ENCODE measurements around the gene PDE11A. TPM values are rescaled to one million over a fixed set of nuclear protein-coding genes. Genes with fewer than 3 reads are reported as not detected.
"Not testable (repeated sequence)": the region's sequence is repeated elsewhere in the genome, so short reads cannot be mapped to it uniquely, and the experiment has no call there.

Gene PDE11A
- total RNA-seq, 2 donors from 2014 or later = 2.6 to 3.2 TPM

GRCh38 chr2:178066324-178066723, 6.3 kb downstream of the PDE11A start:
- H3K4me3 ChIP-seq = no peak overlapping the region
- no peak overlapping the region for H3K9ac ChIP-seq (ENCODE audit: low read depth in 2 of 2, low read length in 2 of 2)
- intact Hi-C loops (cut with DNase I) = no loop called here
- no peaks in the 10 kb centered on the region for H3K36me3 ChIP-seq
- no peak overlapping the region for H3K27ac ChIP-seq
- TF ChIP-seq CTCF (IDR thresholded peaks at IDR 0.05) = no peak
- no peaks in the 10 kb centered on the region for H3K27me3 ChIP-seq
- H3K4me1 ChIP-seq = no peaks in the 10 kb centered on the region
- DNase-seq = no peak
- H3K9me3 ChIP-seq = no peaks in the 10 kb centered on the region

DNA sequence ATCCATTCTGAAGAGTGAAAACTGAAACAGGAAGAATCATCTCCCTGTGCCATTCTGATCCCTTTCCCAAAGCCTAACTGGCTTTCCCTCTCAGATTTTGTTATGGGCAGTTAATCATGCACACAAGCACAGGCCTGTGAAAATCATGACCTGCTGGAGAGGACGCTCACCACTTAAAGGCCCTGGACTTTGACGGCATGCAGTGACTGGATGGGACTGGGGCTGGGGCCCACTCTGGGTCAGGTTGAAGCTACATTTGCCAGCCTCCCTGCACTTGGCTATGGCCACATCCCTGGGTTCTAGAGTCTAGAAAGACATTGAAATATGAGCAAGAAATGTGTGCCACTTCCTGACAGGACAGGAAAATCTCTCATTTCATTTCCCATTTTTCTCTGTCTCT, 12.9 kb downstream of the PDE11A start:
- Histone ChIP-seq H3K27me3 (no peaks in the 10 kb centered on the region), H3K4me1 (no peaks in the 10 kb centered on the region), H3K4me3 (no peak overlapping the region), H3K27ac (no peak overlapping the region), H3K36me3 (no peaks in the 10 kb centered on the region), H3K9me3 (no peaks in the 10 kb centered on the region), H3K9ac (ENCODE audit: low read depth in 2 of 2, low read length in 2 of 2) (no peak overlapping the region)
- TF ChIP-seq CTCF (IDR thresholded peaks at IDR 0.05) = no peak
- DNase-seq = no peak
- intact Hi-C loops (cut with DNase I) = no loop called here

DNA sequence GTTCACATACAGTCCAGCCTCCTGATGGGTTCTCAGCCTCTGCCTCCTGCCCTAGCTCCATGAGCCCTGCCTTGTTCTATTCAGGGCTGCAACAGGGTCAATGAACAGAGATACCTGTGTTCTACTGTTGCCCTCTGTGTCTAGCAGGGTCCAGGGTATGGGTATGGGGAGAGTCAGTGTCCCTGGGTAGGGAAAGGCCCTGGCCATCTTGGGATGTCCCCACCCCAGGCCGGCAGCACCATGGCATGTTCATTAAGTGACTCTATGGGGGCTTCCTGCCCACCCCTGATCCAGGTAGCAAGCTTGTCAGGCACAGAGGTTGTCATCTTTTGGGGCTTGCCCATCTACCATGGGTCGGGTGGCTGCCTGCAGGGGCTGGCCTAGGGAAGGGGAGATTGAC, 13.5 kb downstream of the PDE11A start:
- Histone ChIP-seq H3K4me1 (no peaks in the 10 kb centered on the region), H3K27me3 (no peaks in the 10 kb centered on the region), H3K27ac (no peak overlapping the region), H3K9me3 (no peaks in the 10 kb centered on the region), H3K9ac (ENCODE audit: low read depth in 2 of 2, low read length in 2 of 2) (no peak overlapping the region), H3K4me3 (no peak overlapping the region), H3K36me3 (no peaks in the 10 kb centered on the region)
- DNase-seq = no peak
- intact Hi-C loops (cut with DNase I) = no loop called here
- no peak for TF ChIP-seq CTCF (IDR thresholded peaks at IDR 0.05)

- Histone ChIP-seq H3K27me3 (no peaks in the 10 kb centered on the region), H3K36me3 (no peaks in the 10 kb centered on the region), H3K4me1 (no peaks in the 10 kb centered on the region), H3K9me3 (no peaks in the 10 kb centered on the region), H3K4me3 (no peak overlapping the region), H3K27ac (no peak overlapping the region), H3K9ac (ENCODE audit: low read depth in 2 of 2, low read length in 2 of 2) (no peak overlapping the region)
- no peak for DNase-seq
- TF ChIP-seq CTCF (IDR thresholded peaks at IDR 0.05) = no peak
- intact Hi-C loops (cut with DNase I) = no loop called here
Observed at GRCh38 chr2:178057179-178057680, 15.3 kb downstream of the PDE11A start.

DNA sequence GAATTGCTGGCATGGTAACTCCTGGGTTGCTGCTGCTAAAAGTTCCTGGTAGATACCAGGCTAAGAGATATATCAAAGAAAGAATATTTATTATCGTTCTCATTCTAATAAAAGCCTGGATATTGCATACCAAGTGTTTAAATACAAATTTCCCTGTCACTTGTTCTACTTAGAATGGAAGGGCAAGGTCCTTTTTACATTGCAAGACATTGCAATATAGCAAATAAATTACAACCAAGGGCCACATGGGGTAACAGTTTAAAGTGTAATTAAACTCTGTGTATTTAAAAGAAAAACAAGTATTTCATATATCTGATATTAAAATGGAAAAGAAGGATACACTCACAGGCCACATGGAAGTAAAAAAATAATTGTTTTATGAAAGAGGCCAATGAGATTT, 16.2 kb downstream of the PDE11A start:
- H3K27ac ChIP-seq = no peak overlapping the region
- no peaks in the 10 kb centered on the region for H3K36me3 ChIP-seq
- no peaks in the 10 kb centered on the region for H3K4me1 ChIP-seq
- no peak for TF ChIP-seq CTCF (IDR thresholded peaks at IDR 0.05)
- no peak overlapping the region for H3K9ac ChIP-seq (ENCODE audit: low read depth in 2 of 2, low read length in 2 of 2)
- no peak for DNase-seq
- no peaks in the 10 kb centered on the region for H3K27me3 ChIP-seq
- intact Hi-C loops (cut with DNase I) = no loop called here
- H3K9me3 ChIP-seq = no peaks in the 10 kb centered on the region
- H3K4me3 ChIP-seq = no peak overlapping the region

DNA sequence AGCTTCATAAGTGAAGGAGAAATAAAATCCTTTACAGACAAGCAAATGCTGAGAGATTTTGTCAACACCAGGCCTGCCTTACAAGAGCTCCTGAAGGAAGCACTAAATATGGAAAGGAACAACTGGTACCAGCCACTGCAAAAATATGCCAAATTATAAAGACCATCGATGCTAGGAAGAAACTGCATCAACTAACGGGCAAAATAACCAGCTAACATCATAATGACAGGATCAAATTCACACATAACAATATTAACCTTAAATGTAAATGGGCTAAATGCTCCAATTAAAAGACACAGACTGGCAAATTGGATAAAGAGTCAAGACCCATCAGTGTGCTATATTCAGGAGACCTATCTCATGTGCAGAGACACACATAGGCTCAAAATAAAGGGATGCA, 21.3 kb downstream of the PDE11A start:
- H3K4me3 ChIP-seq; H3K27me3 ChIP-seq; intact Hi-C loops (cut with DNase I); DNase-seq; H3K36me3 ChIP-seq; H3K4me1 ChIP-seq; H3K27ac ChIP-seq; H3K9ac ChIP-seq (ENCODE audit: low read depth in 2 of 2, low read length in 2 of 2); H3K9me3 ChIP-seq: not testable (repeated sequence)
